HepG2 (cell line): ENCODE results near the gene TXNL4A. TPM values are rescaled to one million over a fixed set of nuclear protein-coding genes. Genes with fewer than 3 reads are reported as not detected.

ENCODE experiments used
- ATAC-seq: fragments of 200-7000 bp; cut with Tn5 transposase; 3 replicates; pipeline ENCODE4 v1.9.1; 2020; ENCODE audit warnings: mild to moderate bottlenecking, moderate library complexity
- BruUV-seq: library from RNA; stranded (reverse); fragments of 400-500 nt; replicated peaks from 2 replicates; lab custom pipeline; 2021; lab: Mats Ljungman, UMichigan
- CTCF ChIA-PET: fragments of 300-600 bp; formaldehyde crosslinking; extraction: SDS; loops from one replicate; lab custom pipeline; 2021; ENCODE audit warnings: low total read pairs, inconsistent platforms, low intra/inter-chr PET ratio; lab: Yijun Ruan, JAX
- POLR2A ChIA-PET: fragments of 350-600 bp; sonication (Branson Sonifier 250); formaldehyde crosslinking; loops from one replicate; lab custom pipeline; 2020; ENCODE audit warnings: antibody characterized with exemption, inconsistent platforms; lab: Yijun Ruan, JAX
- DNase-seq: peaks from one replicate; pipeline ENCODE4 v3.0.0-alpha.2; 2015; ENCODE audit warnings: low spot score
- FAIRE-seq: peaks from 3 replicates; lab custom pipeline; 2011; peaks lifted over from hg19 to GRCh38; lab: Jason Lieb, UNC
- H2AFZ ChIP-seq: one replicate; pipeline ENCODE4 v1.6.1; 2011; ENCODE audit warnings: low read length, inconsistent platforms
- H3K27ac ChIP-seq: fragments of 300-600 bp; 3 replicates; pipeline ENCODE4 v1.8.0; 2011; ENCODE audit warnings: mixed run types, mild to moderate bottlenecking, mixed read lengths, low read length, inconsistent platforms; ENCODE audit not compliant: insufficient read depth; ENCODE audit errors: extremely low read length
- H3K27me3 ChIP-seq, 2 experiments: fragments of 200-600 bp in 1 of 2; 2 replicates in 1 of 2; 3 replicates in 1 of 2; pipeline versions ENCODE4 v1.6.0 to v1.8.0; 2011; ENCODE audit warnings: low read length in 2 of 2, mild to moderate bottlenecking in 2 of 2, moderate library complexity in 2 of 2, inconsistent platforms in 1 of 2; ENCODE audit not compliant: insufficient read depth in 2 of 2, control insufficient read depth in 1 of 2
- H3K36me3 ChIP-seq, 2 experiments: fragments of 200-600 bp in 1 of 2; replicated peaks in 1 of 2; 2 replicates in 1 of 2; 3 replicates in 1 of 2; pipeline versions ENCODE4 v1.5.1 to v1.8.0; 2011; ENCODE audit warnings: low read length in 2 of 2, inconsistent platforms in 1 of 2; ENCODE audit not compliant: insufficient read depth in 2 of 2, control insufficient read depth in 1 of 2
- H3K4me1 ChIP-seq: 2 replicates; pipeline ENCODE4 v1.5.1; 2012; ENCODE audit warnings: low read length, inconsistent platforms; ENCODE audit not compliant: insufficient read depth
- H3K4me2 ChIP-seq: 2 replicates; pipeline ENCODE4 v1.6.0; 2011; ENCODE audit warnings: low read depth, low read length, inconsistent platforms
- H3K4me3 ChIP-seq, 3 experiments: fragments of 200-600 bp in 1 of 3; sonication (generic), shearing (Covaris generic) in 1 of 3; replicated peaks in 1 of 3; 2 replicates each; pipeline ENCODE4 v1.5.1; 2011 to 2016; ENCODE audit warnings: low read length in 3 of 3, inconsistent platforms in 2 of 3, low read depth in 2 of 3, mild to moderate bottlenecking in 2 of 3, control low read depth in 1 of 3, mixed read lengths in 1 of 3; ENCODE audit not compliant: insufficient read depth in 1 of 3
- H3K79me2 ChIP-seq: one replicate; pipeline ENCODE4 v1.6.1; 2011; ENCODE audit warnings: low read length, inconsistent platforms; ENCODE audit not compliant: insufficient read depth
- H3K9ac ChIP-seq: 2 replicates; pipeline ENCODE4 v1.6.0; 2011; ENCODE audit warnings: mild to moderate bottlenecking, low read depth, low read length, inconsistent platforms; ENCODE audit not compliant: insufficient read depth
- H3K9me3 ChIP-seq: 2 replicates; pipeline ENCODE4 v1.5.1; 2012; ENCODE audit warnings: mild to moderate bottlenecking, low read length
- H4K20me1 ChIP-seq: 2 replicates; pipeline ENCODE4 v1.6.0; 2011; ENCODE audit warnings: inconsistent platforms, mild to moderate bottlenecking, low read length, moderate library complexity; ENCODE audit not compliant: insufficient read depth
- AGO2 ChIP-seq: fragments of 200-400 bp; formaldehyde crosslinking; optimal IDR thresholded peaks from 2 replicates; pipeline ENCODE3; 2017; ENCODE audit warnings: mild to moderate bottlenecking, low read depth, low read length, moderate library complexity
- ARNT2 ChIP-seq: sonication (generic); formaldehyde crosslinking; IDR thresholded peaks from 2 replicates; pipeline ENCODE4 v1.8.0; 2022; ENCODE audit warnings: mild to moderate bottlenecking, low read depth, missing genetic modification reagents, moderate library complexity
- NCOA5 ChIP-seq: sonication (generic); formaldehyde crosslinking; IDR thresholded peaks from 2 replicates; pipeline ENCODE4 v1.4.0; 2020; ENCODE audit warnings: missing genetic modification reagents
- RARG ChIP-seq: sonication (generic); formaldehyde crosslinking; IDR thresholded peaks from 2 replicates; pipeline ENCODE4 v1.4.0; 2020; ENCODE audit warnings: low read depth, mild to moderate bottlenecking, missing genetic modification reagents
- ZBTB33 ChIP-seq: sonication (generic); formaldehyde crosslinking; IDR thresholded peaks from 2 replicates; pipeline ENCODE4 v1.4.0; 2020; ENCODE audit warnings: missing genetic modification reagents
- ZC3H4 ChIP-seq: sonication (generic); formaldehyde crosslinking; IDR thresholded peaks from 2 replicates; pipeline ENCODE4 v1.4.0; 2020; ENCODE audit warnings: missing genetic modification reagents, borderline replicate concordance
- ZNF597 ChIP-seq: sonication (generic); formaldehyde crosslinking; IDR thresholded peaks from 2 replicates; pipeline ENCODE4 v1.5.0; 2020; ENCODE audit warnings: missing genetic modification reagents
- ZNF674 ChIP-seq: sonication (generic); formaldehyde crosslinking; IDR thresholded peaks from 2 replicates; pipeline ENCODE4 v1.5.0; 2020; ENCODE audit warnings: low read depth, mild to moderate bottlenecking, missing genetic modification reagents
- WGBS: methylation state at CpG from one replicate; pipeline ENCODE4 v1.1.6; 2017; ENCODE audit warnings: low lambda C conversion rate; 5-methylcytosine and 5-hydroxymethylcytosine counted together
- in situ Hi-C: cut with HindIII; loops from 2 replicates; pipeline ENCODE4 v1.10.0; 2017; ENCODE audit warnings: low pct_unique_long_range_greater_than_20kb; ENCODE audit not compliant: extremely low pct_ligation_motif_present
- intact Hi-C: fragments of 100-400 bp; cut with micrococcal nuclease; formaldehyde crosslinking; loops from one replicate; pipeline ENCODE4 v1.10.0; 2022; ENCODE audit not compliant: unreplicated experiment
- polyA plus RNA-seq, 8 experiments: library from polyadenylated mRNA; depleted of rRNA in 3 of 8; stranded (reverse) in 7 of 8; unstranded in 1 of 8; fragments of >200 nt; fragmentation: Illumina TruSeq in 4 of 8; extraction: Trizol in 4 of 8; gene quantifications; 2 replicates each; pipeline versions ENCODE4 v1.2.1 to v1.2.3, GENCODE V29; 2011 to 2016; ENCODE audit warnings: low read depth in 4 of 8, missing spikeins in 1 of 8, mixed read lengths in 1 of 8; ENCODE audit not compliant: insufficient read depth in 1 of 8
- total RNA-seq, 5 experiments: library from RNA; depleted of rRNA; stranded (reverse); fragments of >200 nt; fragmentation: Illumina TruSeq; extraction: Trizol; gene quantifications; 2 replicates each; pipeline ENCODE4 v1.2.3, GENCODE V29; 2016; ENCODE audit warnings: low read depth in 1 of 5
- TF ChIP-seq, protein P1 (sequence below): sonication (generic); formaldehyde crosslinking; IDR thresholded peaks from 2 replicates; pipeline ENCODE4 v1.4.0; 2020; ENCODE audit warnings: missing genetic modification reagents, borderline replicate concordance
- TF ChIP-seq, protein P2 (sequence below): sonication (generic); formaldehyde crosslinking; IDR thresholded peaks from 2 replicates; pipeline ENCODE4 v1.9.0; 2022; ENCODE audit warnings: low read depth, missing genetic modification reagents

Gene TXNL4A
- total and polyA plus RNA-seq, 2 of the 13 experiments (the other 11 are each of a cell fraction or from before 2014, with no cell fraction given): 172 to 202 TPM

GRCh38 chr18:79928563-79928960 lies 59.8 kb downstream of the TXNL4A start (continued):
- no peak for TF ChIP-seq ARNT2
- TF ChIP-seq ZNF674: no peak
- no peak for TF ChIP-seq NCOA5 (CRISPR knock-in tag)
- TF ChIP-seq, protein P1, sequence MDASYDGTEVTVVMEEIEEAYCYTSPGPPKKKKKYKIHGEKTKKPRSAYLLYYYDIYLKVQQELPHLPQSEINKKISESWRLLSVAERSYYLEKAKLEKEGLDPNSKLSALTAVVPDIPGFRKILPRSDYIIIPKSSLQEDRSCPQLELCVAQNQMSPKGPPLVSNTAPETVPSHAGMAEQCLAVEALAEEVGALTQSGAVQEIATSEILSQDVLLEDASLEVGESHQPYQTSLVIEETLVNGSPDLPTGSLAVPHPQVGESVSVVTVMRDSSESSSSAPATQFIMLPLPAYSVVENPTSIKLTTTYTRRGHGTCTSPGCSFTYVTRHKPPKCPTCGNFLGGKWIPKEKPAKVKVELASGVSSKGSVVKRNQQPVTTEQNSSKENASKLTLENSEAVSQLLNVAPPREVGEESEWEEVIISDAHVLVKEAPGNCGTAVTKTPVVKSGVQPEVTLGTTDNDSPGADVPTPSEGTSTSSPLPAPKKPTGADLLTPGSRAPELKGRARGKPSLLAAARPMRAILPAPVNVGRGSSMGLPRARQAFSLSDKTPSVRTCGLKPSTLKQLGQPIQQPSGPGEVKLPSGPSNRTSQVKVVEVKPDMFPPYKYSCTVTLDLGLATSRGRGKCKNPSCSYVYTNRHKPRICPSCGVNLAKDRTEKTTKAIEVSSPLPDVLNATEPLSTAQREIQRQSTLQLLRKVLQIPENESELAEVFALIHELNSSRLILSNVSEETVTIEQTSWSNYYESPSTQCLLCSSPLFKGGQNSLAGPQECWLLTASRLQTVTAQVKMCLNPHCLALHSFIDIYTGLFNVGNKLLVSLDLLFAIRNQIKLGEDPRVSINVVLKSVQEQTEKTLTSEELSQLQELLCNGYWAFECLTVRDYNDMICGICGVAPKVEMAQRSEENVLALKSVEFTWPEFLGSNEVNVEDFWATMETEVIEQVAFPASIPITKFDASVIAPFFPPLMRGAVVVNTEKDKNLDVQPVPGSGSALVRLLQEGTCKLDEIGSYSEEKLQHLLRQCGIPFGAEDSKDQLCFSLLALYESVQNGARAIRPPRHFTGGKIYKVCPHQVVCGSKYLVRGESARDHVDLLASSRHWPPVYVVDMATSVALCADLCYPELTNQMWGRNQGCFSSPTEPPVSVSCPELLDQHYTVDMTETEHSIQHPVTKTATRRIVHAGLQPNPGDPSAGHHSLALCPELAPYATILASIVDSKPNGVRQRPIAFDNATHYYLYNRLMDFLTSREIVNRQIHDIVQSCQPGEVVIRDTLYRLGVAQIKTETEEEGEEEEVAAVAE: no peak
- TF ChIP-seq, all 625 proteins: peak for 0

DNA sequence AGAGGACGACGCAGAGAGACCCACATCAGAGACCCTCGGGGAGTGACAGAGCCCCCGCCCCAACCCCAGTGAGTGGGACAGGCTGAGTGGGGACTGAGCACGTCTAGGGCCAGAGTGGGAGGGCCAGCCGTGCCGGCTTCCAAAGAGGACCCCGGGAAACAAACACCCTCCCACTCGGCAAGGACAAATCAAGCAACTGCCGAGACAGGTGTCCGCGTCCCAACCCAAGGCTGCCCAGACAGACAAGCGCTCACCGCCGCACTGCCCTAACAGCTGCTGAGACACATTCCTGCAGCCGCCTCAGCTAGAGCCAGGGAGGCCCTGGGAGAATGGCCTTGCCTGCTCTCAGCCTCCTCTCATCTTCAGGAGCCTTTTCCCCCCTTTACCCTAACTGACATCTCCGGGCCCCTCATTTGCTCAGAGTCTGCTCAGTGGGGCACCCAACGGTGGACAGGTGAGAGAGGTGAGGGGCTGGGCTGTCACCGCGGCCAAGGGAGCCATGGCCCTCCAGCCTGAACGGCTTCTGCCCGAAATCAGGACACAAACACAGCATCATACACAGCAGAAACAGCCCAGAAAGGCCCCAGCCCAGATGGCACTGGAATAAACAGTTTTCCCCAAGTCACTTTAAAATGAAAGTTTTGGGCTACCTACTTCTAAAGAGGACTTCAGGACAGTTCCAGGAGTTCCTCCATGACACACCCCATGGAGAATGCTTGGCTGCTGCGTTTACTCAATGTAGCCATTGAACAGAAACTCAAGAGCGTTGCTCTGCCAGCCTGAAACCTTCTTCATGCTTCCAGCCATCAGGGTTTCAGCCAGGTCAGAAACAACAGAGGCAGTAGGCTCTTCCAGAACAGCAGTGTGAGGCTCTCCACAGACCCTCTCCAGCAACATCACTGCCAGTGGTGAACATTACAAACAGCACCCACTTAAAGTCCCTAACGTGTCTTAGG lies 60.5 kb downstream of the TXNL4A start:
- peaks cover 75% of the 10 kb centered on the region for H3K79me2 ChIP-seq
- H3K9ac ChIP-seq: no peak overlapping the region
- intact Hi-C loops: no loop called here
- no TSS peak for BruUV-seq
- H3K4me3 ChIP-seq: no peak overlapping the region
- ATAC-seq: no peak
- 94% methylated on average over 15 of the region's 25 CpGs for WGBS
- H2AFZ ChIP-seq: no peak overlapping the region
- peaks cover 61% of the 10 kb centered on the region for H4K20me1 ChIP-seq
- no peak for TF ChIP-seq ZC3H4 (CRISPR knock-in tag)
- peak; percentile 7; the same call in 1 of the 2 replicates for TF ChIP-seq ZBTB33 (CRISPR knock-in tag)
- no peak for TF ChIP-seq RARG
- peak; percentile 38 for TF ChIP-seq AGO2
- TF ChIP-seq, protein P2, sequence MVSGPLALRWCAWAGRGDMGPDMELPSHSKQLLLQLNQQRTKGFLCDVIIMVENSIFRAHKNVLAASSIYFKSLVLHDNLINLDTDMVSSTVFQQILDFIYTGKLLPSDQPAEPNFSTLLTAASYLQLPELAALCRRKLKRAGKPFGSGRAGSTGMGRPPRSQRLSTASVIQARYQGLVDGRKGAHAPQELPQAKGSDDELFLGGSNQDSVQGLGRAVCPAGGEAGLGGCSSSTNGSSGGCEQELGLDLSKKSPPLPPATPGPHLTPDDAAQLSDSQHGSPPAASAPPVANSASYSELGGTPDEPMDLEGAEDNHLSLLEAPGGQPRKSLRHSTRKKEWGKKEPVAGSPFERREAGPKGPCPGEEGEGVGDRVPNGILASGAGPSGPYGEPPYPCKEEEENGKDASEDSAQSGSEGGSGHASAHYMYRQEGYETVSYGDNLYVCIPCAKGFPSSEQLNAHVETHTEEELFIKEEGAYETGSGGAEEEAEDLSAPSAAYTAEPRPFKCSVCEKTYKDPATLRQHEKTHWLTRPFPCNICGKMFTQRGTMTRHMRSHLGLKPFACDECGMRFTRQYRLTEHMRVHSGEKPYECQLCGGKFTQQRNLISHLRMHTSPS: no peak
- TF ChIP-seq ZNF597 (CRISPR knock-in tag): no peak
- in situ Hi-C loops: no loop called here
- H3K27ac ChIP-seq: no peak overlapping the region
- H3K4me2 ChIP-seq: no peak overlapping the region
- no peaks in the 10 kb centered on the region for H3K27me3 ChIP-seq
- no peaks in the 10 kb centered on the region for H3K4me1 ChIP-seq
- no peak for FAIRE-seq
- no peak for DNase-seq
- ChIA-PET CTCF (no interaction called here), POLR2A (no interaction called here)
- peaks cover 9 to 53% of the 10 kb centered on the region in 2 experiments for H3K36me3 ChIP-seq
- H3K9me3 ChIP-seq: peaks cover 7% of the 10 kb centered on the region
